ENCODE measurements around the gene PDE1C.

PDE1C gene

DNA sequence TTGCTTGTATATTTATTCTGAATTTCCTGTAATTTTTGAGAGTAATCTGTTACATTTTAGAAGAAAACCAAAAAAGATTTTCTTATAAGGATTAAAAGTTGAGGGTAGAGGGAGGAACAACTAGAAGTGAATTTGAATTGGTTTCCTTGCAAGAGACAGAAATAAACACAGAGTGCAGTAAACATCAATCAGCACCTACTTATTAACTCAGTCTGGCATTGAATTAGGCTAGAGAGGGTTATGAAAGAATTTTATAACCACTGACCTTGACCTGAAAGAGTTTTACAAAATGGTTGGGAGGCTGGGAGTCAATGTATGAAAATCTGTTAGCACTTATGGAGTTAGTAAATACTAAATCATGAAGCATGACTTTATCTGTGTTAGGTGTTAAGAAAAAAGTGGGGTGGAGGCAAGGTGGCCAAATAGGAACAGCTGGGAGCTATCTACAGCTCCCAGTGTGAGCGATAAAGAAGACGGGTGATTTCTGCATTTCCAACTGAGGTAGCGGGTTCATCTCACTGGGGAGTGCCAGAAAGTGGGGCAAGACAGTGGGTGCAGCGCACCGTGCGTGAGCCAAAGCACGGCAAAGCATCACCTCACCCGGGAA, 106.5 kb downstream of the PDE1C start:
- no peak for TF ChIP-seq CTCF (conservative IDR thresholded peaks at IDR 0.05; ENCODE audit: low read depth, low read length)
- no peak overlapping the region for H3K4me3 ChIP-seq (ENCODE audit: low read depth, low read length)
- DNase-seq (ENCODE audit: low read depth), result no peak

DNA sequence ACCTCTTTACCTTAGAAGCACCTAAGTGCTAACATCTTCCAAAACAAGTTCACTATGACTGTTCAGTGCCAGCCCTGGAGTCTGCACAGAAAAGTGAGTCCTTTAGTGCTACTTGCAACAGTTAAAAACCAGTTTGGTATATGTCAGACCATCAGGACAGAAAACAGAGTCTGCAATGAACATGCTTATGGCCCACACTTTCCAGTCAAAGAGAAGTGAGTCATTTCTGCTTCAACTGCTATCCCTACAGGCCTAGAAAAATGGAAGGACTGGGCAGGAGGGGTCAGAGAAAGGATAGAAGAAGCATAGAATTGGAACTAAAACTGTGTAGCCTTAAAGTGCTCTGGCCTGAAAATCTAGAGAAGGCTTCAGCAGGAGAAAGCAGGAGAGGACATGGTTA, 108.0 kb downstream of the PDE1C start:
- TF ChIP-seq CTCF (conservative IDR thresholded peaks at IDR 0.05; ENCODE audit: low read depth, low read length), result no peak
- H3K4me3 ChIP-seq (ENCODE audit: low read depth, low read length), result no peak overlapping the region

GRCh38 chr7:31958226-31958625, 112.0 kb downstream of the PDE1C start:
- no peak overlapping the region for H3K4me3 ChIP-seq (ENCODE audit: low read depth, low read length)
- no peak for TF ChIP-seq CTCF (conservative IDR thresholded peaks at IDR 0.05; ENCODE audit: low read depth, low read length)
- DNase-seq (ENCODE audit: low read depth), result peak; percentile 40

More for the DNA sequence above, 108.0 kb downstream of the PDE1C start:
- DNase-seq (ENCODE audit: low read depth), result no peak

DNA sequence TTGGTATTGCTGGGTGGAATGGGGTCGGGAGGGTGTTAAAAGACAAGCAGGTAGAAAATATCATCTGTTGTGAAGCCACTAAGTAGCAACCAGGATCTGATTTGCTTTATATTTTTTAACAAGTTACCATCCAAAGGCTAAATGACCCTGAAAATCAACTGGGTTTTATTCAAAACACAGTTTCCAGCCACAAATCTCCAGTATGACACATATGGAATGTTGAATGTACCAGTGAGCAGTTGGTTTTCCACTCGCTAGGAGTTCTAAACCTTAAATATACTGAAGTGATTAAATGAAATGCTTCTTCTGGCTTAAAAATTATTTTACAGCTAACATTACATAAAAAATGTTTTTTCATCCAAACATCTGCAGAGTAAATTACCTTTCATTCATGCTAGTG, 112.5 kb downstream of the PDE1C start:
- H3K4me3 ChIP-seq (ENCODE audit: low read depth, low read length), result no peak overlapping the region
- TF ChIP-seq CTCF (conservative IDR thresholded peaks at IDR 0.05; ENCODE audit: low read depth, low read length), result no peak
- DNase-seq (ENCODE audit: low read depth), result no peak

- peak; percentile 11 for DNase-seq (ENCODE audit: low read depth)
- no peak overlapping the region for H3K4me3 ChIP-seq (ENCODE audit: low read depth, low read length)
These were observed 113.0 kb downstream of the PDE1C start for GRCh38 chr7:31957090-31957720.

DNA sequence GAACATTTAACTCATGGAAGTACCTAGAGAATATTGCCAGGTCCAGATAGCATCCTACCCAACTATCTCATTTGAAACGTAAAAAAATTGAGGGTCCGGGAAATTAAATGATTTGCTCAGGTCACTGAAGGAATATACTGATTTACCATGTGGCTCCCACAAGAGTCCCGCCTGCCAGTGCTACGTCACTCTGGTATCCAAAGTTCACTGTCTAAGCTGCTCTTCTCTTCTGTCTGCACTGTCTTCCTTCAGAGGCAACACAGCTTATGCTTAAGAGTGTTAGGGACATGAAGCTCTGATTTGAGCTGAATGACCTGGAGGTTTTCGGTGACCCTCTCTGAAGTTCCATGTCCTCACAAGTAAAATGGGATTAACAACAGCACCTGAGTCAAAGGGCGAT, 114.6 kb downstream of the PDE1C start:
- H3K4me3 ChIP-seq (ENCODE audit: low read depth, low read length), result no peak overlapping the region
- TF ChIP-seq CTCF (conservative IDR thresholded peaks at IDR 0.05; ENCODE audit: low read depth, low read length), result no peak
- DNase-seq (ENCODE audit: low read depth), result no peak

More at GRCh38 chr7:31957090-31957720, 113.0 kb downstream of the PDE1C start:
- no peak for TF ChIP-seq CTCF (conservative IDR thresholded peaks at IDR 0.05; ENCODE audit: low read depth, low read length)

- no peak for TF ChIP-seq CTCF (conservative IDR thresholded peaks at IDR 0.05; ENCODE audit: low read depth, low read length)
- H3K4me3 ChIP-seq (ENCODE audit: low read depth, low read length), result no peak overlapping the region
- no peak for DNase-seq (ENCODE audit: low read depth)
These were observed 115.2 kb downstream of the PDE1C start for GRCh38 chr7:31955021-31955420.
